ENCODE measurements around the gene GOSR2. TPM values are rescaled to one million over a fixed set of nuclear protein-coding genes. Genes with fewer than 3 reads are reported as not detected.

GOSR2 gene
- total and polyA plus RNA-seq, 2 of the 8 experiments (the other 6 are each of a cell fraction or from before 2014, with no cell fraction given) = 28.2 to 36.2 TPM

DNA sequence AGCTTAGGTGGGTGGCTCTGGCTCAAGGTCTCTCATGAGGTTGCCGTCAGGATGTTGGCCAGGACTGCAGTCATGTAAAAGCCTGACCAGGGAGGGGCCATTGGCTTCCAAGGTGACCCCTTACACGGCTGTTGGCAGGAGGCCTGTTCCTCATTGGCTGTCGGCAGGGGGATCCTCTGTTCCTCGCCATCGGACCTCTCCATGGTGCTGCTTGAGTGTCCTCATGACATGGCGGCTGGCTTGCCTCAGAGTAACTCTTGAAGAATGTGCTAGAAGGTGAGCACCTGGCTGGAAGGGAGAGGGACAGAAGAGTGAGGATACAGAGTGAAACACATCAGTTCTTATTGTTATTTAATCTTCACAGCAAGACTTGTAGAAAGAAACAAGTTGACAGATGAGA is 60.8 kb downstream of the GOSR2 start:
- POLR2A ChIA-PET (ENCODE audit: partially characterized antibody) = interaction anchor here (1.1 to 1.8 kb wide), 2 partner anchors 37 to 41 kb away, joined by 3 read pairs; no protein-coding TSS in a partner anchor
- no peak overlapping the region for H2AFZ ChIP-seq (ENCODE audit: low read length)

More for the DNA sequence above, 60.8 kb downstream of the GOSR2 start:
- DNase-seq (ENCODE audit: low read depth in 1 of 2, low spot score in 2 of 2) = peak in 1 of 2 experiments; percentile 55
- H3K4me1 ChIP-seq (replicated peaks in 1 of 4; ENCODE audit: control insufficient read depth in 3 of 4, insufficient read depth in 4 of 4, low read length in 3 of 4) = peaks cover 0 to 4% (median 1%) of the 10 kb centered on the region in 4 experiments; a peak in 3 of 7 replicates
- no peak overlapping the region for H3K56ac ChIP-seq (replicated peaks; ENCODE audit: insufficient read length, low read depth, low read length)
- H3K27ac ChIP-seq (ENCODE audit: low read depth, low read length) = no peak overlapping the region
- H4K5ac ChIP-seq (ENCODE audit: insufficient read length, low read depth, low read length) = no peak overlapping the region
- H3K27me3 ChIP-seq (replicated peaks in 1 of 4; ENCODE audit: control insufficient read depth in 3 of 4, extremely low read depth in 1 of 4, insufficient read depth in 3 of 4, low read length in 3 of 4) = peaks cover 2 to 10% (median 8%) of the 10 kb centered on the region in 4 experiments
- H3K23me2 ChIP-seq (ENCODE audit: low read depth, low read length) = peaks cover 6% of the 10 kb centered on the region; the same call in 1 of the 2 replicates
- H4K91ac ChIP-seq (replicated peaks; ENCODE audit: insufficient read length, low read length) = no peak overlapping the region
- no peaks in the 10 kb centered on the region for H3K36me3 ChIP-seq (ENCODE audit: control insufficient read depth in 2 of 4, insufficient read depth in 4 of 4, low read length in 3 of 4)
- TF ChIP-seq CBX5 (IDR thresholded peaks at IDR 0.05; ENCODE audit: low read depth, low read length) = no peak
- TF ChIP-seq SRF (IDR thresholded peaks at IDR 0.05; ENCODE audit: low read depth, low read length) = no peak
- TF ChIP-seq CREB1 (IDR thresholded peaks at IDR 0.05) = peak; percentile 36; the same call in 1 of the 2 replicates
- TF ChIP-seq YY1 (IDR thresholded peaks at IDR 0.05; ENCODE audit: low read depth, low read length) = peak; percentile 48; the same call in 1 of the 2 replicates
- TF ChIP-seq, protein P1, sequence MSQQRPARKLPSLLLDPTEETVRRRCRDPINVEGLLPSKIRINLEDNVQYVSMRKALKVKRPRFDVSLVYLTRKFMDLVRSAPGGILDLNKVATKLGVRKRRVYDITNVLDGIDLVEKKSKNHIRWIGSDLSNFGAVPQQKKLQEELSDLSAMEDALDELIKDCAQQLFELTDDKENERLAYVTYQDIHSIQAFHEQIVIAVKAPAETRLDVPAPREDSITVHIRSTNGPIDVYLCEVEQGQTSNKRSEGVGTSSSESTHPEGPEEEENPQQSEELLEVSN (IDR thresholded peaks at IDR 0.05) = peak; percentile 62
- TF ChIP-seq, protein P2, sequence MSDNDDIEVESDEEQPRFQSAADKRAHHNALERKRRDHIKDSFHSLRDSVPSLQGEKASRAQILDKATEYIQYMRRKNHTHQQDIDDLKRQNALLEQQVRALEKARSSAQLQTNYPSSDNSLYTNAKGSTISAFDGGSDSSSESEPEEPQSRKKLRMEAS (IDR thresholded peaks at IDR 0.05) = peak; percentile 85
- TF ChIP-seq, protein P3, sequence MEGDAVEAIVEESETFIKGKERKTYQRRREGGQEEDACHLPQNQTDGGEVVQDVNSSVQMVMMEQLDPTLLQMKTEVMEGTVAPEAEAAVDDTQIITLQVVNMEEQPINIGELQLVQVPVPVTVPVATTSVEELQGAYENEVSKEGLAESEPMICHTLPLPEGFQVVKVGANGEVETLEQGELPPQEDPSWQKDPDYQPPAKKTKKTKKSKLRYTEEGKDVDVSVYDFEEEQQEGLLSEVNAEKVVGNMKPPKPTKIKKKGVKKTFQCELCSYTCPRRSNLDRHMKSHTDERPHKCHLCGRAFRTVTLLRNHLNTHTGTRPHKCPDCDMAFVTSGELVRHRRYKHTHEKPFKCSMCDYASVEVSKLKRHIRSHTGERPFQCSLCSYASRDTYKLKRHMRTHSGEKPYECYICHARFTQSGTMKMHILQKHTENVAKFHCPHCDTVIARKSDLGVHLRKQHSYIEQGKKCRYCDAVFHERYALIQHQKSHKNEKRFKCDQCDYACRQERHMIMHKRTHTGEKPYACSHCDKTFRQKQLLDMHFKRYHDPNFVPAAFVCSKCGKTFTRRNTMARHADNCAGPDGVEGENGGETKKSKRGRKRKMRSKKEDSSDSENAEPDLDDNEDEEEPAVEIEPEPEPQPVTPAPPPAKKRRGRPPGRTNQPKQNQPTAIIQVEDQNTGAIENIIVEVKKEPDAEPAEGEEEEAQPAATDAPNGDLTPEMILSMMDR (IDR thresholded peaks at IDR 0.05; ENCODE audit: control extremely low read depth in 1 of 3, insufficient read depth in 1 of 3, low read depth in 1 of 3, low read length in 3 of 3) = no peak
- TF ChIP-seq SIN3A (conservative IDR thresholded peaks at IDR 0.05 in 1 of 2, IDR thresholded peaks at IDR 0.05 in 1 of 2; ENCODE audit: low read depth in 1 of 2, low read length in 2 of 2) = peak; percentile 60 to 74; a peak in 2 of 4 replicates
- no peaks in the 10 kb centered on the region for H4K20me1 ChIP-seq (replicated peaks in 1 of 2; ENCODE audit: control insufficient read depth in 1 of 2, insufficient read depth in 2 of 2, low read length in 2 of 2)
- H3K4ac ChIP-seq (replicated peaks; ENCODE audit: insufficient read length, low read depth, low read length) = no peak overlapping the region
- peak; percentile 55 for FAIRE-seq
- no peak overlapping the region for H3K4me2 ChIP-seq (ENCODE audit: insufficient read depth in 1 of 2, low read depth in 2 of 2, low read length in 2 of 2)
- no peaks in the 10 kb centered on the region for H3K79me2 ChIP-seq (ENCODE audit: control insufficient read depth in 1 of 2, insufficient read depth in 2 of 2, low read length in 2 of 2)
- no peaks in the 10 kb centered on the region for H3K9me3 ChIP-seq (ENCODE audit: insufficient read depth in 2 of 2, low read depth in 1 of 2, low read length in 1 of 2)
- no peak overlapping the region for H3K9ac ChIP-seq (replicated peaks in 1 of 4; ENCODE audit: extremely low read depth in 1 of 4, low read depth in 3 of 4, low read length in 3 of 4)
- CTCF ChIA-PET (ENCODE audit: partially characterized antibody) = interaction anchor here (1.1 to 2.4 kb wide), 5 partner anchors 10 to 149 kb away, joined by 3 to 14 read pairs (median 6); no protein-coding TSS in a partner anchor
- H3K14ac ChIP-seq (ENCODE audit: insufficient read length) = no peak overlapping the region
- no peak overlapping the region for H2AK5ac ChIP-seq (ENCODE audit: low read depth, low read length)
- no peak overlapping the region for H2BK5ac ChIP-seq (ENCODE audit: low read depth, low read length)
- H3K23ac ChIP-seq (ENCODE audit: insufficient read length) = no peak overlapping the region
- no peak overlapping the region for H3K4me3 ChIP-seq (ENCODE audit: extremely low read depth in 1 of 4, insufficient read depth in 2 of 4, low read depth in 3 of 4, low read length in 4 of 4)
- 69% methylated on average over 6 of the region's 6 CpGs; no CpG with 5 or more reads in 1 of the 2 experiments for WGBS, 2 experiments (ENCODE audit: extremely low coverage in 1 of 2, insufficient coverage in 1 of 2, insufficient read length in 1 of 2, insufficient replicate concordance in 2 of 2, low coverage in 1 of 2, low lambda C conversion rate in 2 of 2, missing lambda C conversion rate in 1 of 2)
- H2BK12ac ChIP-seq (ENCODE audit: low read depth, low read length) = no peak overlapping the region
- H4K8ac ChIP-seq (ENCODE audit: extremely low read depth, insufficient read depth, low read length) = no peak overlapping the region
- H2BK15ac ChIP-seq (ENCODE audit: low read length) = no peak overlapping the region
- H2BK120ac ChIP-seq (replicated peaks; ENCODE audit: low read depth, low read length) = no peak overlapping the region
- H3K18ac ChIP-seq (ENCODE audit: extremely low read depth, low read length) = no peak overlapping the region
- H3K79me1 ChIP-seq (ENCODE audit: low read depth, low read length) = no peaks in the 10 kb centered on the region
- no peak overlapping the region for H2BK20ac ChIP-seq (ENCODE audit: low read length)
